Measurements from ENCODE around the gene RAB4B. TPM values are rescaled to one million over a fixed set of nuclear protein-coding genes. Genes with fewer than 3 reads are reported as not detected.
A peak's percentile ranks its signal among the peaks of the same experiment; 100 is the strongest.
"Not testable (repeated sequence)": the region's sequence is repeated elsewhere in the genome, so short reads cannot be mapped to it uniquely, and the experiment has no call there.

The RAB4B gene
- total RNA-seq, 1 experiment from 2014 or later = 15.9 TPM

DNA sequence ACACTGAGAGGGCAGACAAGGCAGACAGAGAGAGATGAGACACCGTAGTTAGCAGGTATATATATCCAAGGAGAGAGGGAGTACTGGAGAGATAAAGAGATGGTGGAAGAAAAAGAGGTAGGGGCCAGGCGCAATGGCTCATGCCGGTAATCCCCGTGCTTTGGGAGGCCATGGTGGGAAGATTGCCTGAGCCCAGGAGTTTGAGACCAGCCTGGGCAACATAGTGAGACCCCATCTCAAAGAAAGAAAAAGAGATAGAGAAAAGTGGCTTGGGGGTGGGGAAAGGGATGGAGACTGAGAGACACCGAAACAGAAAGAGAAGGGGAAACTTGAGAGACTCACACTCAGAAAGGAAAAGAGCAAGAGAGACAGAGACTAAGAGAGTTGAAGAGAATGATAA, 2.5 kb downstream of the RAB4B start:
- no peak for DNase-seq (ENCODE audit: low spot score)

- DNase-seq (ENCODE audit: low spot score) = no peak
Observed at GRCh38 chr19:40781140-40781539, 3.1 kb downstream of the RAB4B start.

DNA sequence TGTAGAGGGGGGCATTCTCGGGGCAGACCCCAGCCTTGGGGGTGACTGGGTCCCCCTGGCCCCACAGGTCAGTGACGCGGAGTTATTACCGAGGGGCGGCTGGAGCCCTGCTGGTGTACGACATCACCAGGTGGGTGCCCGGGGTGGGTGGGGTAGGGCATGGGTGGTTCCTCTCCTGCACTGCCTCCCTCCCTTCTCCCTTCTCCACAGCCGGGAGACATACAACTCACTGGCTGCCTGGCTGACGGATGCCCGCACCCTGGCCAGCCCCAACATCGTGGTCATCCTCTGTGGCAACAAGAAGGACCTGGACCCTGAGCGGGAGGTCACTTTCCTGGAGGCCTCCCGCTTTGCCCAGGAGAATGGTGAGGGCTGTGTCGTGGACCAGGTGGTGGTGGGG, 5.7 kb downstream of the RAB4B start:
- DNase-seq (ENCODE audit: low spot score) = no peak

GRCh38 chr19:40784146-40784545, 6.1 kb downstream of the RAB4B start:
- not testable (repeated sequence) for DNase-seq (ENCODE audit: low spot score)

- DNase-seq (ENCODE audit: low spot score) = no peak
Observed at GRCh38 chr19:40785526-40785925, 7.5 kb downstream of the RAB4B start.

DNA sequence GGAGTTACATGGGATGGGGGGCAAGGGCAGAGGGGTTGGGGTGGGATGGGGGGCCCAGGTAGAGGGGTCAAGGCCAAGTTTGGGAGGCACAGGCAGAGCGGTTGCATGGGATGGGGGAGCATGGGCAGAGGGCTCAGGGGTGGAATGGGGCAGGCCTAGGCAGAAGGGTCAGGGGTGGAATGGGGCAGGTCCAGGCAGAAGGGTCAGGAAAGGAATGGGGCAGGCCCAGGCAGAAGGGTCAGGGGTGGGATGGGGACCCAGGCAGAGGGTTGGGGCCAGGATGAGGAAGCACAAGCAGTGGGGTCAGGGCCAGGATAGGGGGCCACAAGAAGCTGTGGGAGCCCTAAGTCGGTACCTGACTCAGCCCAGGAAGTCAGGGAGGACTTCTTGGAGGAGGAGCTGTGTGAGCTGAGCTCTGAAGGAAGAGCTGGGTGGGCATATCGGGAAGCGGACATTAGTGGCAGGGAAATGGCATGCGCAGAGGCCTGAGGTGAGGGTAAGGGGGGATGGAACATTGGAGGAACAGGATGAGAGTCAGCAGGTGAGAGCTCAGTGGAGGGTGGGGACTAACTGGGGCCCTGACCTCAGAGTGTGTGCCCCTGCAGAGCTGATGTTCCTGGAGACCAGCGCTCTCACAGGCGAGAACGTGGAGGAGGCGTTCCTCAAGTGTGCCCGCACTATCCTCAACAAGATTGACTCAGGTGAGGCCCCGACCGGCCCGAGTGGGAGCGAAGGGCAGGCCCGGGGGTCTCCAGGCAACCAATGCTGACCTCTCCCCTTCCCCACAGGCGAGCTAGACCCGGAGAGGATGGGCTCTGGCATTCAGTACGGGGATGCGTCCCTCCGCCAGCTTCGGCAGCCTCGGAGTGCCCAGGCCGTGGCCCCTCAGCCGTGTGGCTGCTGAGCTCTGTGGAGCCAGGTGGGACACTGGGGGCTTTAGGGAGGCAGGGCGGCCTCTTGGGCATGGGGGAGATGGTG, 8.3 kb downstream of the RAB4B start:
- no peak for DNase-seq (ENCODE audit: low spot score)

- no peak for DNase-seq (ENCODE audit: low spot score)
Observed at GRCh38 chr19:40791349-40791748, 13.3 kb downstream of the RAB4B start.

DNA sequence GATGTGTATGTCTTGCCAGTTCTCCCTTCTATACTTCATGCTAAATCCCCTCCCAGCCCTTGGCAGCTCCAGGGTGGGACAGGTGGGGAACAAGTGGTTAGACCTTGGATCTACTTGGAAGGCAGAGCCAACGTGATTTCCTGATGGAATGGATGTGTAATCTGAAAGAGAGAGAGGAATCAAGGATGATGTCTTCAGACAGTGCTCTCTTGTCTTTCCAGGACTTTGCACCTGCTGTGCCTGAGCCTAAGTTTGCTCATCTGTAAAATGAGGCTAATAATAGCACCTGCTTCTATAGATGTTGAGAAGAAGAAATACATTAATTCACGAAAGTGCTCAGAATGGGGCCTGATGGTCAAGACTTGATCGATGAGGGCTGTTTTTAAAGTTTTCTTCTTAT, 13.9 kb downstream of the RAB4B start:
- no peak for DNase-seq (ENCODE audit: low spot score)

GRCh38 chr19:40797166-40797962, 19.3 kb downstream of the RAB4B start:
- DNase-seq (ENCODE audit: low spot score) = no peak

- peak; percentile 68 for DNase-seq (ENCODE audit: low spot score)
Observed at GRCh38 chr19:40797963-40798682, 20.1 kb downstream of the RAB4B start.

DNA sequence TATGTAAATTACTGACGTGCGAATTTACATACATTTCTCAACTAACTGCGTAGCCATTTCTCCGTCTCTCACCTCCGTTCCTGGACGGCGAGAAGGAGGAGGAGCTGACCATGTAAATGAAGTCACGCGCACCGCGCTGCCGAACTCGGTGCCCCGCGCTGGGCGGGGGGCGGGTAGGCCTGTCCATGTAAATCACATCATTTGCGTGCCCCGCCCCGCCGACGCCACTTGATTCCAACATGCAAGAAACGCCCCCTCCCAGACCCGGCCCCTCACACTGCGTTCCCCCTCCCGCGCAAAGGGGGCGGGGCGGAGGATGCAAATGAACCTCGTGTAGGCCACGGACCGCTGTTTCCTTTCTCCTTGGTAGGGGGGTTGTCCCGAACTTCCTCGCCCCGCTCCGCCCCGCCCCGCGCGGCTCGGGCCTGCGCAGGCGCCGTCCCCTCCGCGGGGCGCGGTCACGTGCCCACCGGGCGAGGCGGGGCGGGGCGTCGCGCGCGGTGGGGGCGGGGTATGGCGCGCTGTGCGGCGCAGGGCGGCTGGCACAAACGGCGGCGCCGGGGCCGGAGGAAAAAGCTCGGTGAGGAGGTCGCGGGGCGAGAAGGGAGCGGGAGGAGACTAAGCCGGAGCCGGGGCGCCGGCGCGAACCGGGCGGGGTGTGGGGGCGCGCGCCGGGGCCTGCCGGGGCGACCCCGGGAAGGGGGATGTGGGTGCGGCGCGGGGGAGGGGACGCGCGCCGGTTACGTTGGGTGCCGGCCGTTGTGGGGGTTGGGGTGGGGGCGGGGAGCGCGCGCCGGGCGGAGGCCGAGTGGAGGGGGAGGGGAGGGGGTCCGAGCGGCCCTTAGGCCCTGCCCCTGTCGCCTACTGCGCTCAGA, 20.9 kb downstream of the RAB4B start, which contains the start of gene EGLN2:
Gene EGLN2, plus strand, starts transcription at position 509 of the 875 bp plus-strand sequence. CDS start 1,382 bp downstream, outside the sequence.
- peak; percentile 98 for DNase-seq (ENCODE audit: low spot score)

GRCh38 chr19:40799558-40800338, 21.7 kb downstream of the RAB4B start:
- no peak for DNase-seq (ENCODE audit: low spot score)

GRCh38 chr19:40800339-40800996, 22.4 kb downstream of the RAB4B start:
- no peak for DNase-seq (ENCODE audit: low spot score)

DNA sequence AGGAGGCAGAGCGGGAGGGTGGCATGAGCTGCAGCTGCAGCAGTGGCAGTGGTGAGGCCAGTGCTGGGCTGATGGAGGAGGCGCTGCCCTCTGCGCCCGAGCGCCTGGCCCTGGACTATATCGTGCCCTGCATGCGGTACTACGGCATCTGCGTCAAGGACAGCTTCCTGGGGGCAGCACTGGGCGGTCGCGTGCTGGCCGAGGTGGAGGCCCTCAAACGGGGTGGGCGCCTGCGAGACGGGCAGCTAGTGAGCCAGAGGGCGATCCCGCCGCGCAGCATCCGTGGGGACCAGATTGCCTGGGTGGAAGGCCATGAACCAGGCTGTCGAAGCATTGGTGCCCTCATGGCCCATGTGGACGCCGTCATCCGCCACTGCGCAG, 22.9 kb downstream of the RAB4B start:
- no peak for DNase-seq (ENCODE audit: low spot score)

- DNase-seq (ENCODE audit: low spot score) = no peak
Observed at GRCh38 chr19:40801426-40802299, 23.6 kb downstream of the RAB4B start.

DNA sequence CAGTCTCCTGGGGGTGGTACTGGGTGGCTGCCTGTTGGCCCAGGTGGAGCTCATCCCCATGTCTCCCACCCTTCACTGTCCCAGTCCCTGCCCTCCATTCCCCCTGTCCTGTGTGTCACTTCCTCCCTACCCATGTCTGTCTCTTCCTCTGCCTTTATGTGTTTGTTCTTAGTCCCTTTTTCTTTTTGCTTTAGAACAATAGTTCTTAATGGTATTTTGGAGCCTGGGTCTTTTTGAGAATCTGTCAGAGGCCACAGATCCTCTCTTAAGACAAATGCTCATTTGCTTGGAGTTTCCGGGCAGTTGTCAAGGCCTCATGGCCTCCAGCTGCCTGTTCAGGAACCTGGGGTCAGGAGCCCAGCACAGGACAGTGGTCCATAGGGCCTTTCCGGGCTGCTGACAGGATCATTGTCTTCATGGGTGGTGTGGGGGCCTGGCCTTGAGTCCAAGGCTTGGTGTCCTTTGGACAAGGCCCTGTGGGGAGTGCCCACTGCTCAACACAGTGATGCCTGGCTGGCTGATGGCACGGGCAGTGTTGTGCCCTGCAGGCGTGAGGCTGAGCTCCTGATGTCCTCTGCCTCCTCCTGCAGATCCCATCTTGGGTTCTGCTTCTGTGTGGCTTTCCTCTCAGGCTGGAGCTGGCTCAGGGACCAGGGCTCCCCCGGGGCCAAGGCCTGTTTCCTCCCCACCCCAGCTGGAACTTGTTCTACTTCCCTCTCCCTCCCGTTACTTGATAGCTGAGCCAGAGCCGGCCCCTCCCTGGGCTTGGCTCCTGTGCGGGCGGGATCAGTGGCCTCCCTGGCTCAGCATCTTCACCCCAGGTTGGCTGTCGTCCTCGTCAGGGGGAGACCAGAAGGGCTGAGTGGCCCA, 24.5 kb downstream of the RAB4B start:
- DNase-seq (ENCODE audit: low spot score) = no peak

DNA sequence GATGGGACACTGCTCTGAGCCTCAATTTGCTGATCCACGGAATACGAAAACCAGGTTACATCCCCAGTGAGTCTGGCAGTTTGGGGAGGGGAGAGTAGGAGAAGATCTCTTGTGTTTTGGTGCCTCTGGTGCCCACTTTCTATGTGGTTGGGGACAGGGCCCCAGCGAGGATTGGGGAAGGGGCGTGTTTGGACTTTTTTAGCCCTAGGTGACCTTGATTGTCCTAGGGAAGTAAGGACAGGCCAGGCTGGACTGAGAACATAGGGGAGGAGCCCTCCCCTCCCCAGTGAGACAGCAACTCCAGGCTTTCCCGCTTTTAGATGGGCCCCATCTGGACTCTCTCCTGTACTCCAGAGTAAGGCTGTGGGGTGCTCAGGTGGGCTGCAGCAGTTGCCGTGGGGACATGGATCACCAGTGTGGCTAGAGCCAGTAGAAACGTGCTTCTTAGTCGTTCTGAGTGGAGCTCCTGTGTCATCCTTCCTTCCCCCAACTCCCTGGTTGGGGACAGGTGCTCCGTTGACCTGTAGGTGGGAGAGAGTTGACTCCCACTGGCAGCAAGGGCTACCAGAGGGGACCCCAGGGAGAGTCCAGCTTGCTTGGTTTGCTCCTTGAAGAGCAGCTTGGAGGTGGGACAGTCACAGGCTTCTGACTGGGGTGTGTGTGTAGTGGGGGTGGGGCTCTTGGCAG, 25.3 kb downstream of the RAB4B start:
- DNase-seq (ENCODE audit: low spot score) = no peak

Data from H4 (cell line).